HG03571 (cell line): ENCODE results near the gene CDKN2AIP.

Source experiments
- ATAC-seq: cut with Tn5 transposase; IDR thresholded peaks from one replicate; pipeline ENCODE4 v1.9.1; 2021; ENCODE audit not compliant: unreplicated experiment

The CDKN2AIP gene

DNA sequence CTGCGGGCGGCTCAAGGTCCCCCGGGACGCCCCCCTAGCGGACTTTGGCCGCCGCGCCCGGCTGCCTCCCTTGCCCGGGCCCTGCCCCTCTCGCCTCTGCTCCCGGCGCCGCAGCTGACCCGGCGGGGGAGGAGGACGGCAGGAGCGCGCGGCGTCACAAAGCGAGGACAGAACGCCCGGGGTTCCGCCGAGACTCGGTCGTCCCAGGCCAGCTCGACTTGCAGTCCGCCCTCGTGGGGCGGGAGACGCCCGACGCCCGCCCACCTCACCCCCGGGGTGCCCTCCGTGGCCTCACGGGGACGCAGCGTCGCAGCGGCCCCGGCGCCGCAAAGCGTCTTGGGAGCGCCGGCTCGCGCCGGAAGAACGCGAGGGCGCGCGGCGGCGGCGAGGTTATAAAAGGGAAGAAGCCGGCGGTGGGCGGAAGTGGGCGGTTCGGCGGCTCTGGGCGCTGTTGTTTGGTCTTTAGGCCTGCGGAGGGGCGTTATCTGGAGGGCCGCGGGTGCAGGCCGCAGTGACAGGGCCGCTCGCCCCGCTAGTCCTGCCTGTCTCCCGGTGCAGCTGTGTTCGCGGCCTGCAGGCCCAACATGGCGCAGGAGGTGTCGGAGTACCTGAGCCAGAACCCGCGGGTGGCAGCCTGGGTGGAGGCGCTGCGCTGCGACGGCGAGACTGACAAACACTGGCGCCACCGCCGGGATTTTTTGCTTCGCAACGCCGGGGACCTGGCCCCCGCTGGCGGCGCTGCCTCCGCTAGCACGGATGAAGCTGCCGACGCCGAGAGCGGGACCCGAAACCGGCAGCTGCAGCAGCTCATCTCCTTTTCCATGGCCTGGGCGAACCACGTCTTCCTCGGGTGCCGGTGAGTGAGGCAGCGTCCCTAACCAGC, at the start of gene CDKN2AIP:
TSS of gene CDKN2AIP (plus strand) at position 423 of the 883 bp plus-strand sequence. CDS start at position 585, 162 bp downstream.
- peak; percentile 83 for ATAC-seq

DNA sequence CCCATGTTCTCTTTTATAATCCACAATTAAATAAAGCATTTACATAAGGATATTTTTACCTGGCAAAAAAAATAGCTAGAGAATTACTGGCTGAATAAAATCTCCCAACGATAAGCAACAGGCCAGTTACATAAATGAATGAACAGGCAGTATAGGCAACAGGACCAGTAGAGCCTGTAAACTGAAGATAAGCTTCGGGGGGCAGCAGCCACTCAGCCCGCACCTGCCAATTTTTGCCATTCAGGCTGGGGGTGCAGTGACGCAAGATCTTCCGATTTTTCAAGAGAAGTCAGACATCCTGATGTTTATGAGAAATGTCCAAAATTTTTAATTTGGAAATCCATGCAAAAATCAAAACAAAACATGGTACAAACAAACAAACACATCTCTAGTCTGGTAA, 49.0 kb upstream of the CDKN2AIP start:
- no peak for ATAC-seq

GRCh38 chr4:183396227-183396637, 48.2 kb upstream of the CDKN2AIP start:
- no peak for ATAC-seq

- no peak for ATAC-seq
Observed at GRCh38 chr4:183397741-183398297, 46.6 kb upstream of the CDKN2AIP start.

DNA sequence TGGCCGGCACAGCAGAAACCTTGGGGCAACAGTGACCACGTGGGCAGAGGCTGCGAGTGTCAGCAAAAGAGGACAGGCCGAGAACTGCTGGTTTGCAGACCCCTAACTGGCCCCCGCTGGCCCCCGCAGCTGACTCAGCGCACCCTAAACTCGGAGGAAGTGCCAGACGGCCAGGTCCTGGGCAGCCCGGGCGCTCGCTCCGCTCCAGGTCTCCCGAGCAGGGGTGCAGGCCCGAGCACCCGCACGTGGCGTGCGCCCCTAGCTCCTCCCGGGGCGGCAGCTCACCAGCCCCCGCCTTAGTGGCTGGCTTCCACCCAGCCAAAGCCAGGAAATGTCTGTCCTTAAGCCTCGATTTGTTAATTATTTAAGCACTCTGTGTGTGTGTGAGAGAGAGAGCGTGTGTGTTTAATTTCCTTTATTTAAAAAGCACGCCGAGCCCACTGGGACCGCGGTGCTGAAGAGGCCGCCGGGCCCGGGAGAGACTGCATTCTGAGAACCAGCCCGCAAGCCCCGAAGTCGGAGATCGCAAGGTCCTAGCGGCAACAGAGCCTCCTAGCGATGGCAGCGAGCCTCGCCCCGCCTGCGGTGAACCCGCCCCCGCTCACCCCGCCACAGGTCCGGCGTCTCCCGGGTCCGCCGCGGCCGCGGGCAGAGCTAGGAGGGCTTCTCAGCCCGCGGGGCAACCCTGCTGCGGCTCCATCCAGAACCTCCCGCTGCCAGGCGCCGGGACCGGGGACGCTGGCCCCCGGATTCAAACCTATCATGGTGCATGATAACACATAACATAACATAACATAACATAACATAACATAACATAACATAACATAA, 45.9 kb upstream of the CDKN2AIP start:
- ATAC-seq: peak; percentile 89

- peak; percentile 16 for ATAC-seq
Observed at GRCh38 chr4:183399126-183399522, 45.3 kb upstream of the CDKN2AIP start.

DNA sequence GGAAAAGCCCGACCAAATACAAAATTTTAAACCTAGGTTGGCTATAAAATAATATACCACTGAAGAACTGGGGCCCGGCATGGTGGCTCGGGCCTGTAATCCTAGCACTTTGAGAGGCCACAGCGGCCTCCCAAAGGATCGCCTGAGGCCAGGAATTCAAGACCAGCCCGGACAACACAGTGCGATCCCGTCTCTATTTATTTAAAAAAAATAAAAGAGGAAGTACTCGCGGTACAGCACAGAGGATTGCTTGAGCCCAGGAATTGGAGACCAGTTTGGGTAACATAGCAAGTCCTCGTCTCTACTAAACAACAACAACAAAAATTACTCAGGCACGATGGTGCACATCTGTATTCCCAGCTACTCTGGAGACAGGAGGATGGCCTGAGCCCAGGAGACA, 44.8 kb upstream of the CDKN2AIP start:
- ATAC-seq: no peak

- no peak for ATAC-seq
Observed at GRCh38 chr4:183400035-183400434, 44.4 kb upstream of the CDKN2AIP start.

GRCh38 chr4:183401473-183401872, 43.0 kb upstream of the CDKN2AIP start:
- ATAC-seq: no peak

DNA sequence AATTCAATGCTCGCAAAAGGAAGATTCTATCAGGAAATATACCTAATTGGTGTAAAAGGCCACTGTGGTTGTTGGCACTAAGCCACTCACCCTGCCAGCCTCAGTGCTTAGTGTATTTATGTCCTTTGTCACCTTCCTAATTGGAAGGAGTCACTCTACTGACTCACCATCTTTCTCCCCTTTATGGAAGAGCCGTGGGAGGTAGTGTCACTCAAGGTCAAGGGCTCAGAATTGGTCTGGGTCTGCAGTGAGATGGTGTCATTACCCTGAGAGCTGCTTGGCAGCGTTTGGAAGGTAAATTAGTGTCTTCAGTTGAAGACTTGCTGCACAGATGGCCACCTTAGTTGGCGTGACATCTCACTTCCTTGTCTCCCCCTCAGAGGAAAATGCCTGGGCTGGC, 41.7 kb upstream of the CDKN2AIP start:
- ATAC-seq: no peak

- ATAC-seq: no peak
Observed at GRCh38 chr4:183403486-183403885, 41.0 kb upstream of the CDKN2AIP start.

GRCh38 chr4:183403961-183404360, 40.5 kb upstream of the CDKN2AIP start:
- no peak for ATAC-seq

DNA sequence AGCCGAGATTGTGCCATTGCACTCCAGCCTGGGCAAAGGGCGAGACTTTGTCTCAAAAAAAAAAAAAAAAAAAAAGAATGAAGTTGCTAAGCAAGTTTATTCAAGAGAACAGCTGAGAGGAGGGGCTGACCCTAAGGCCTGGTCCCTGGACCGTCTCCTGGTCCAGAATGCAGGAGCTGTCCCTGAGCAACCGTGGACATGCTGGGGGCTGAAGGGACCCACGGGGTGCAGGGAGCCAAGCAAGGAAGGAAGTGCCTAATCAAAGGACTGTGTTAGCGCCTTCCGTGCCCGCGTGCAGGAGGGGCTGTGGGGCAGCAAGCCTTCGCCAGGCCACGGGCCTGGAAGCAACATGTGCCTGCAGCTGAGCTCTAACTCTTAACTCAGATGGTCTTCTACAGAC, 39.1 kb upstream of the CDKN2AIP start:
- ATAC-seq: no peak

DNA sequence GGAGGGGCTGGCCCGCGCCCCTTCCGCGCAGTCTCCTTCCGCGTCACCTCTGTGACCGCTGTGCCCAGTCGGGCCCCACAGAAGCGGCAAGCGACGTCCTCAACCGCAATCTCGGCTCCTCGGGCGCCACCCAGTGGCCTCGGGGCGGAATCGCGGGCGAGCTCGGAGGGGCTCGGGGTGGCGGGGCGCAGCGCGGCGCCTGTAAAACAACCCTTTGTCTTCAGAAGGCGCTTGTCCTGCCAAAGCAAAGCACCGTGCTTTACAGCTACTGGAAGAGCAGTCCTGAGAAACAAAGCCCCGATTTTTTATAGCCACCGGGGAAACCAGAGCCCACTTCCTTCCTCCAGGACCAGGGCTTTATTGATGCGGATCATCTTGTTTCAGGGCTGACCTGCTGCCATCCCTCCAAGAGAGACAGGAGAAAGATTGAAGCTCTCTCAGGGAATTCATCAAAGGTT, 37.3 kb upstream of the CDKN2AIP start:
- peak; percentile 92 for ATAC-seq

DNA sequence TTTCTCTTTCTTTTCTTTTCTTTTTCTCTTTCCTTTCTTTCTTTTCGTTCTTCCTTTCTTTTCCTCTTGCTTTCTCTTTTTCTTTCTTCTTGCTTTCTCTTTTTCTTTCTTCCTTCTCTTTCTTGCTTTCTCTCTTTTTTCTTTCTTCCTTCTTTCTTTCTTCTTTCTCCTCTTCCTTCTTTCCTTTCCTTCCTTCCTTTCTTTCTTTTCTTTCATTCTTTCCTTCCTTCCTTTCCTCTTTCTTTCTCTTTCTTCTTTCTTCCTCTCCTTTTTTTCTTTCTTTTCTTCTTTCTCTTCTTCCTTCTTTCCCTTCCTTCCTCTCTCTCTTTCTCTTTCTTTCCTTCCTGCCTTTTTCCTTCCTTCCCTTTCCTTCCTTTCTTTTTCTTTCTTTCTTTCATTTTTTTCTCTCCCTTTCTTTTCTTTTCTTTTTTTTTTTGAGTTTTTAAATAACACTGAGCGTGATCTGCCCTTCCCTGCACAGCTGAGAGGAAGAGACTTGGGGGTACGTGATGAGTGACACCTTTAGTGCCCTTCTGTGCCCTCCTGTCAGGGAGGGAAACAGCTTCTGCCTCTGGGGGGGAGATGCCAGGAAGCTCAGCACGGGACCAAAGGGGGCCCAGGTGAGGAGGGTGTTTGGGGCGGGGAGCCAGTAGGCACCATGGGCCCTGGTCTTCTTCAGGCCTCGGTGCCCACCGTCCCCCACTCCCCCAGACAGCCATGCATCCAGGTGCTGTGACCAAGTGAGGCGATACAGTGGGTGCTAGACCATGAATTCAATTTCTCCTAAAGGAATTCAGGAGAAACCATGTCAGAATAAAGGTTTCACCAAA, 36.6 kb upstream of the CDKN2AIP start:
- no peak for ATAC-seq

DNA sequence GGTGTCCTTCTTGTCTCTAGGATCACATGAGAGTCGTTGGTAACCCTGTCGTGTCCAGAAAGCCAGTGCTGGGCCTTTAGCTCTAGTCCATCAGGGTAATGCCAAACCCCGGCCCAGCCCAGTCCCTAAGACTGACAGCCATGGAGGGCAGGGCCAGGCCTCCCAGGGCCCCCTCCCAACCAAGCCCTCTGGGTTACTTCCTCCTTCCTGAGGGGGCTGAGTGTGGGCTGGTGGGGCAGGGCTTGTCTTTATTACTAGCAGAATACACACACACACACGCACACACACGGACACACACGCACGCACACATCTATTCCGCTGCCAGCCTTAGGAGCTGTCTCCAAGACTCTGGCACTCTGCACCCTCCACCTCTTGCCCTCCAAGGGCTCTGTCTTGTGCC, 35.6 kb upstream of the CDKN2AIP start:
- no peak for ATAC-seq

DNA sequence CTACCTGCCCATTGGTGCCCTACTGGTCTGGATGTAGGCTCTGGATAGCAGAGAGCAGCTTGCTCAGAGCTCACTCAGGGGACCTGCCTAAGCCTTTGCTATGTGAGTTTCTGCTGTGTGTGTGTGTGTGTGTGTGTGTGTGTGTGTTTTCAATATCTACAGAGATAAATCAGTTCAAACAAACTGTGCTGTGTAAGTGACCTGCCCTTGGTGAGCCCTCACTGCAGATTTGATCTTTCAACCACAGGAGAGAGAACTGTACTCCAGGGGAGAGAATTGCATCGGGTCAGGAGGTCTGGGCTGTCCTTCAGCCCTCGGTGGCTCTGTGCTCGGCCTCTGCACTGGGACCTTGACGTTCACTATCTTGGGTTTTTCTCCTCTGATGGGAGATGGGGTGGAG, 35.0 kb upstream of the CDKN2AIP start:
- ATAC-seq: no peak

- ATAC-seq: no peak
Observed at GRCh38 chr4:183409934-183410333, 34.5 kb upstream of the CDKN2AIP start.

- ATAC-seq: peak; percentile 56
Observed at GRCh38 chr4:183411291-183411861, 33.1 kb upstream of the CDKN2AIP start.

- no peak for ATAC-seq
Observed at GRCh38 chr4:183412821-183413220, 31.6 kb upstream of the CDKN2AIP start.
